ENCODE results near the gene CLTRN.

CLTRN gene

GRCh38 chrX:15619053-15619755 is 45.4 kb downstream of the CLTRN start:
- TF ChIP-seq ZNF274 (IDR thresholded peaks at IDR 0.05; ENCODE audit: low read depth, low read length): no peak
- H3K4me3 ChIP-seq (ENCODE audit: low read length): no peak overlapping the region

- no peak for TF ChIP-seq ZNF274 (IDR thresholded peaks at IDR 0.05; ENCODE audit: low read depth, low read length)
- H3K4me3 ChIP-seq (ENCODE audit: low read length): no peak overlapping the region
Measured at GRCh38 chrX:15617111-15617510, 47.5 kb downstream of the CLTRN start.

- TF ChIP-seq ZNF274 (IDR thresholded peaks at IDR 0.05; ENCODE audit: low read depth, low read length): no peak
- no peak overlapping the region for H3K4me3 ChIP-seq (ENCODE audit: low read length)
Measured at GRCh38 chrX:15616531-15616930, 48.1 kb downstream of the CLTRN start.

- H3K4me3 ChIP-seq (ENCODE audit: low read length): no peak overlapping the region
- no peak for TF ChIP-seq ZNF274 (IDR thresholded peaks at IDR 0.05; ENCODE audit: low read depth, low read length)
Measured at GRCh38 chrX:15607067-15607466, 57.5 kb downstream of the CLTRN start.

- TF ChIP-seq ZNF274 (IDR thresholded peaks at IDR 0.05; ENCODE audit: low read depth, low read length): no peak
- no peak overlapping the region for H3K4me3 ChIP-seq (ENCODE audit: low read length)
Measured at GRCh38 chrX:15606136-15606535, 58.5 kb downstream of the CLTRN start.

GRCh38 chrX:15605226-15605625 is 59.4 kb downstream of the CLTRN start:
- TF ChIP-seq ZNF274 (IDR thresholded peaks at IDR 0.05; ENCODE audit: low read depth, low read length): no peak
- H3K4me3 ChIP-seq (ENCODE audit: low read length): no peak overlapping the region

- no peak for TF ChIP-seq ZNF274 (IDR thresholded peaks at IDR 0.05; ENCODE audit: low read depth, low read length)
- no peak overlapping the region for H3K4me3 ChIP-seq (ENCODE audit: low read length)
Measured at GRCh38 chrX:15602761-15603160, 61.8 kb downstream of the CLTRN start.

GRCh38 chrX:15601932-15602331 is 62.7 kb downstream of the CLTRN start:
- no peak overlapping the region for H3K4me3 ChIP-seq (ENCODE audit: low read length)
- TF ChIP-seq ZNF274 (IDR thresholded peaks at IDR 0.05; ENCODE audit: low read depth, low read length): no peak

GRCh38 chrX:15600745-15601144 is 63.9 kb downstream of the CLTRN start, which contains the start of gene ACE2:
Gene ACE2, minus strand, starts transcription at chrX:15600960. Its CDS starts 49 bp downstream, at chrX:15600911.
- no peak within 1 kb of the TSS for H3K4me3 ChIP-seq (ENCODE audit: low read length)
- TF ChIP-seq ZNF274 (IDR thresholded peaks at IDR 0.05; ENCODE audit: low read depth, low read length): no peak

GRCh38 chrX:15600049-15600448 is 64.6 kb downstream of the CLTRN start:
- no peak for TF ChIP-seq ZNF274 (IDR thresholded peaks at IDR 0.05; ENCODE audit: low read depth, low read length)
- H3K4me3 ChIP-seq (ENCODE audit: low read length): no peak overlapping the region

- no peak for TF ChIP-seq ZNF274 (IDR thresholded peaks at IDR 0.05; ENCODE audit: low read depth, low read length)
- H3K4me3 ChIP-seq (ENCODE audit: low read length): no peak overlapping the region
Measured at GRCh38 chrX:15599461-15599860, 65.1 kb downstream of the CLTRN start.

- no peak for TF ChIP-seq ZNF274 (IDR thresholded peaks at IDR 0.05; ENCODE audit: low read depth, low read length)
- no peak overlapping the region for H3K4me3 ChIP-seq (ENCODE audit: low read length)
Measured at GRCh38 chrX:15598026-15598425, 66.6 kb downstream of the CLTRN start.

- TF ChIP-seq ZNF274 (IDR thresholded peaks at IDR 0.05; ENCODE audit: low read depth, low read length): no peak
- no peak overlapping the region for H3K4me3 ChIP-seq (ENCODE audit: low read length)
Measured at GRCh38 chrX:15594371-15594770, 70.2 kb downstream of the CLTRN start.

- H3K4me3 ChIP-seq (ENCODE audit: low read length): no peak overlapping the region
- no peak for TF ChIP-seq ZNF274 (IDR thresholded peaks at IDR 0.05; ENCODE audit: low read depth, low read length)
Measured at GRCh38 chrX:15579778-15580747, 84.5 kb downstream of the CLTRN start.
